HCT116 (cell line): ENCODE results near the gene MYH13. TPM values are rescaled to one million over a fixed set of nuclear protein-coding genes. Genes with fewer than 3 reads are reported as not detected.

Experiments used
- ATAC-seq: fragments of 200-7000 bp; cut with Tn5 transposase; 2 replicates; pipeline ENCODE4 v1.9.1; 2020; ENCODE audit warnings: mild to moderate bottlenecking, moderate library complexity
- BruUV-seq: library from RNA; stranded (reverse); fragments of 400-500 nt; replicated peaks from 2 replicates; lab custom pipeline; 2021; lab: Mats Ljungman, UMichigan
- CTCF ChIA-PET: fragments of 300-600 bp; sonication (Branson Sonifier 250); formaldehyde crosslinking; loops from one replicate; lab custom pipeline; 2021; ENCODE audit warnings: antibody characterized with exemption; lab: Charles Lee
- POLR2A ChIA-PET: fragments of 300-600, 350-600 bp; sonication (Branson Sonifier 250); formaldehyde crosslinking; loops from one replicate; lab custom pipeline; 2021; ENCODE audit warnings: antibody characterized with exemption; lab: Charles Lee
- RAD21 ChIA-PET, 2 experiments: fragments of 300-600 bp; sonication (Branson Sonifier 250); formaldehyde crosslinking; loops; one replicate each; lab custom pipeline; 2023; ENCODE audit warnings: low total read pairs in 2 of 2; ENCODE audit not compliant: uncharacterized antibody in 2 of 2, unreplicated experiment in 2 of 2, low non-redundant PET in 1 of 2; lab: Charles Lee
- DNase-seq: peaks from one replicate; pipeline ENCODE4 v3.0.0-alpha.2; 2010; ENCODE audit warnings: low read depth, low spot score
- H2AFZ ChIP-seq: fragments of 200-600 bp; shearing (Covaris generic), sonication (generic); 2 replicates; pipeline ENCODE4 v1.6.1; 2017; ENCODE audit warnings: low read depth, mixed run types, mixed read lengths, antibody characterized with exemption, low read length; ENCODE audit not compliant: poor library complexity, severe bottlenecking
- H3K27ac ChIP-seq: 2 replicates; pipeline ENCODE4 v1.5.1; 2012; ENCODE audit warnings: low read depth, low read length
- H3K27me3 ChIP-seq: fragments of 200-600 bp; sonication (generic); 2 replicates; pipeline ENCODE4 v1.6.1; 2016; ENCODE audit warnings: mixed run types, low read length, mixed read lengths; ENCODE audit not compliant: insufficient read depth
- H3K36me3 ChIP-seq, 2 experiments: fragments of 200-500 bp in 1 of 2; fragments of 200-600 bp in 1 of 2; sonication (Bioruptor generic) in 1 of 2; sonication (generic) in 1 of 2; 2 replicates each; pipeline versions ENCODE4 v1.5.1 to v1.6.1; 2014 to 2016; ENCODE audit warnings: low read length in 2 of 2, inconsistent platforms in 1 of 2, mixed read lengths in 1 of 2, mixed run types in 1 of 2; ENCODE audit not compliant: insufficient read depth in 2 of 2, control insufficient read depth in 1 of 2
- H3K4me1 ChIP-seq, 2 experiments: fragments of 200-600 bp in 1 of 2; sonication (generic) in 1 of 2; 2 replicates each; pipeline versions ENCODE4 v1.5.1 to v1.6.1; 2012 to 2017; ENCODE audit warnings: low read length in 2 of 2, inconsistent platforms in 1 of 2, mild to moderate bottlenecking in 1 of 2, mixed read lengths in 1 of 2, mixed run types in 1 of 2, moderate library complexity in 1 of 2; ENCODE audit not compliant: insufficient read depth in 2 of 2, control insufficient read depth in 1 of 2
- H3K4me2 ChIP-seq: fragments of 200-600 bp; sonication (generic); 2 replicates; pipeline ENCODE4 v1.6.1; 2017; ENCODE audit warnings: mixed run types, low read length, mixed read lengths
- H3K4me3 ChIP-seq, 2 experiments: fragments of 200-600 bp in 1 of 2; sonication (generic) in 1 of 2; replicated peaks in 1 of 2; 2 replicates each; pipeline ENCODE4 v1.5.1; 2011 to 2016; ENCODE audit warnings: low read length in 2 of 2, control low read depth in 1 of 2, low read depth in 1 of 2, mild to moderate bottlenecking in 1 of 2, mixed read lengths in 1 of 2, mixed run types in 1 of 2
- H3K79me2 ChIP-seq: fragments of 200-600 bp; sonication (generic); 2 replicates; pipeline ENCODE4 v1.6.1; 2017; ENCODE audit warnings: mild to moderate bottlenecking, mixed run types, low read length, moderate library complexity, mixed read lengths; ENCODE audit not compliant: insufficient read depth
- H3K9ac ChIP-seq: fragments of 200-600 bp; sonication (generic); 2 replicates; pipeline ENCODE4 v1.6.1; 2016; ENCODE audit warnings: low read length, mixed read lengths
- H3K9me2 ChIP-seq: fragments of 200-600 bp; sonication (generic), shearing (Covaris generic); 2 replicates; pipeline ENCODE4 v1.6.1; 2017; ENCODE audit warnings: mixed run types, mild to moderate bottlenecking, moderate library complexity; ENCODE audit not compliant: insufficient read depth
- H3K9me3 ChIP-seq, 2 experiments: fragments of 200-500 bp in 1 of 2; fragments of 200-600 bp in 1 of 2; sonication (Bioruptor generic) in 1 of 2; sonication (generic) in 1 of 2; 2 replicates each; pipeline ENCODE4 v1.6.1; 2014 to 2017; ENCODE audit warnings: low read length in 2 of 2, mixed read lengths in 2 of 2, inconsistent platforms in 1 of 2, low read depth in 1 of 2, mild to moderate bottlenecking in 1 of 2, mixed run types in 1 of 2, moderate library complexity in 1 of 2; ENCODE audit not compliant: control insufficient read depth in 1 of 2, insufficient read depth in 1 of 2
- H4K20me1 ChIP-seq: fragments of 200-600 bp; sonication (generic), shearing (Covaris generic); 2 replicates; pipeline ENCODE4 v1.6.1; 2017; ENCODE audit warnings: mixed run types, mild to moderate bottlenecking, moderate library complexity; ENCODE audit not compliant: insufficient read depth
- CBX3 ChIP-seq: IDR thresholded peaks from 2 replicates; pipeline ENCODE4 v1.6.1; 2012; ENCODE audit warnings: low read depth
- CEBPB ChIP-seq: IDR thresholded peaks from 2 replicates; pipeline ENCODE4 v1.6.1; 2012; ENCODE audit warnings: low read depth
- EGR1 ChIP-seq: IDR thresholded peaks from 2 replicates; pipeline ENCODE4 v1.6.1; 2012; ENCODE audit warnings: low read depth
- FOSL1 ChIP-seq: IDR thresholded peaks from 2 replicates; pipeline ENCODE4 v1.6.1; 2012; ENCODE audit warnings: low read depth
- JUND ChIP-seq: IDR thresholded peaks from 2 replicates; pipeline ENCODE4 v1.6.1; 2012
- RAD21 ChIP-seq: IDR thresholded peaks from 2 replicates; pipeline ENCODE4 v1.6.1; 2012; ENCODE audit warnings: low read depth, mild to moderate bottlenecking
- SP1 ChIP-seq: IDR thresholded peaks from 2 replicates; pipeline ENCODE4 v1.6.1; 2012; ENCODE audit warnings: low read depth
- TCF7L2 ChIP-seq: IDR thresholded peaks from 2 replicates; pipeline ENCODE4 v1.7.0; 2011; ENCODE audit warnings: borderline replicate concordance, inconsistent platforms; ENCODE audit not compliant: insufficient read depth, insufficient read length; ENCODE audit errors: extremely low read depth
- ZBTB33 ChIP-seq: IDR thresholded peaks from 2 replicates; pipeline ENCODE4 v1.6.1; 2011; ENCODE audit warnings: mild to moderate bottlenecking, low read length, moderate library complexity; ENCODE audit not compliant: insufficient replicate concordance; ENCODE audit errors: extremely low read depth
- ZNF274 ChIP-seq: fragments of 200-500 bp; sonication (Bioruptor generic); IDR thresholded peaks from 2 replicates; pipeline ENCODE4 v1.6.1; 2014; ENCODE audit warnings: mild to moderate bottlenecking, low read depth, low read length, inconsistent platforms
- intact Hi-C: fragments of 100-400 bp; cut with micrococcal nuclease; formaldehyde crosslinking; loops from 2 replicates; pipeline ENCODE4 v1.10.0; 2022
- total RNA-seq: library from RNA; stranded (reverse); gene quantifications from one replicate; pipeline ENCODE4 v1.2.1, GENCODE V29; 2021; ENCODE audit not compliant: unreplicated experiment
- TF ChIP-seq, protein P1 (sequence below): IDR thresholded peaks from 2 replicates; pipeline ENCODE4 v1.6.1; 2012; ENCODE audit warnings: low read depth
- TF ChIP-seq, protein P2 (sequence below): IDR thresholded peaks from 2 replicates; pipeline ENCODE4 v1.6.1; 2012

The MYH13 gene
- total RNA-seq, 1 experiment from 2014 or later: not detected

DNA sequence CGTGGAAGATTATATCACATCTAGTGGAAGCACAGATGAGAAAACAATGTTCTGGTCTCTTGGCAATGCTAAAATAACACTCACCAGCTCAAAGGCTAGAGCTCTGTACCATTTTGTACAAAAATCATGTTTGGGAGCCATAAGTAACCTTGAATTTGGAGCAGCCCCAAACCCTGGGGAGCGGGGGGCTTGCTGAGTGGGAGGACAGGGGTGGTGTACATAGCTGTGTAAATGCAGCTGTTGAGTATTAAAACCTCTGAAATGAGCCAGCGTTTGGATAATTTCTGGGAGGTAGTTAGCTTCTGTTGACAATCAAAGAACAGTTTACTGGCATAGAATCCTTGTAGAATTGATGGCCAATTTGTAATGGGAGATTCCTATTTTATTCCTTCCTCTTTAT lies 44.6 kb upstream of the MYH13 start:
- no peaks in the 10 kb centered on the region for H4K20me1 ChIP-seq
- no peak overlapping the region for H3K27ac ChIP-seq
- TF ChIP-seq FOSL1: no peak
- TF ChIP-seq RAD21: no peak
- TF ChIP-seq EGR1: no peak
- TF ChIP-seq ZBTB33: no peak
- no peak for TF ChIP-seq TCF7L2
- no peak for TF ChIP-seq ZNF274
- no peak for TF ChIP-seq CBX3
- TF ChIP-seq, protein P1, sequence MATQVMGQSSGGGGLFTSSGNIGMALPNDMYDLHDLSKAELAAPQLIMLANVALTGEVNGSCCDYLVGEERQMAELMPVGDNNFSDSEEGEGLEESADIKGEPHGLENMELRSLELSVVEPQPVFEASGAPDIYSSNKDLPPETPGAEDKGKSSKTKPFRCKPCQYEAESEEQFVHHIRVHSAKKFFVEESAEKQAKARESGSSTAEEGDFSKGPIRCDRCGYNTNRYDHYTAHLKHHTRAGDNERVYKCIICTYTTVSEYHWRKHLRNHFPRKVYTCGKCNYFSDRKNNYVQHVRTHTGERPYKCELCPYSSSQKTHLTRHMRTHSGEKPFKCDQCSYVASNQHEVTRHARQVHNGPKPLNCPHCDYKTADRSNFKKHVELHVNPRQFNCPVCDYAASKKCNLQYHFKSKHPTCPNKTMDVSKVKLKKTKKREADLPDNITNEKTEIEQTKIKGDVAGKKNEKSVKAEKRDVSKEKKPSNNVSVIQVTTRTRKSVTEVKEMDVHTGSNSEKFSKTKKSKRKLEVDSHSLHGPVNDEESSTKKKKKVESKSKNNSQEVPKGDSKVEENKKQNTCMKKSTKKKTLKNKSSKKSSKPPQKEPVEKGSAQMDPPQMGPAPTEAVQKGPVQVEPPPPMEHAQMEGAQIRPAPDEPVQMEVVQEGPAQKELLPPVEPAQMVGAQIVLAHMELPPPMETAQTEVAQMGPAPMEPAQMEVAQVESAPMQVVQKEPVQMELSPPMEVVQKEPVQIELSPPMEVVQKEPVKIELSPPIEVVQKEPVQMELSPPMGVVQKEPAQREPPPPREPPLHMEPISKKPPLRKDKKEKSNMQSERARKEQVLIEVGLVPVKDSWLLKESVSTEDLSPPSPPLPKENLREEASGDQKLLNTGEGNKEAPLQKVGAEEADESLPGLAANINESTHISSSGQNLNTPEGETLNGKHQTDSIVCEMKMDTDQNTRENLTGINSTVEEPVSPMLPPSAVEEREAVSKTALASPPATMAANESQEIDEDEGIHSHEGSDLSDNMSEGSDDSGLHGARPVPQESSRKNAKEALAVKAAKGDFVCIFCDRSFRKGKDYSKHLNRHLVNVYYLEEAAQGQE: no peak
- TF ChIP-seq, protein P2, sequence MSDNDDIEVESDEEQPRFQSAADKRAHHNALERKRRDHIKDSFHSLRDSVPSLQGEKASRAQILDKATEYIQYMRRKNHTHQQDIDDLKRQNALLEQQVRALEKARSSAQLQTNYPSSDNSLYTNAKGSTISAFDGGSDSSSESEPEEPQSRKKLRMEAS: no peak
- no peak for TF ChIP-seq JUND
- TF ChIP-seq CEBPB: no peak
- TF ChIP-seq SP1: no peak
- TF ChIP-seq, all 23 proteins: peak for 0
- CTCF ChIA-PET: no interaction called here
- intact Hi-C loops: no loop called here
- POLR2A ChIA-PET: no interaction called here
- H2AFZ ChIP-seq: no peak overlapping the region
- H3K9me3 ChIP-seq: no peaks in the 10 kb centered on the region
- H3K4me1 ChIP-seq: no peaks in the 10 kb centered on the region
- RAD21 ChIA-PET: no interaction called here
- H3K36me3 ChIP-seq: no peaks in the 10 kb centered on the region
- H3K27me3 ChIP-seq: no peaks in the 10 kb centered on the region
- H3K9me2 ChIP-seq: no peaks in the 10 kb centered on the region
- ATAC-seq (no peak), DNase-seq (no peak)
- no peaks in the 10 kb centered on the region for H3K79me2 ChIP-seq
- no peak overlapping the region for H3K9ac ChIP-seq
- H3K4me2 ChIP-seq: no peak overlapping the region
- BruUV-seq: no TSS peak
- no peak overlapping the region for H3K4me3 ChIP-seq
